HG03060 (cell line): ENCODE data around the gene MS4A10.

Experiments
- ATAC-seq: cut with Tn5 transposase; IDR thresholded peaks from one replicate; pipeline ENCODE4 v1.9.1; 2021; ENCODE audit warnings: low read depth, moderate number of reproducible peaks; ENCODE audit not compliant: unreplicated experiment

MS4A10 gene

GRCh38 chr11:60785806-60786361, 751 bp downstream of the MS4A10 start:
- ATAC-seq, result no peak

DNA sequence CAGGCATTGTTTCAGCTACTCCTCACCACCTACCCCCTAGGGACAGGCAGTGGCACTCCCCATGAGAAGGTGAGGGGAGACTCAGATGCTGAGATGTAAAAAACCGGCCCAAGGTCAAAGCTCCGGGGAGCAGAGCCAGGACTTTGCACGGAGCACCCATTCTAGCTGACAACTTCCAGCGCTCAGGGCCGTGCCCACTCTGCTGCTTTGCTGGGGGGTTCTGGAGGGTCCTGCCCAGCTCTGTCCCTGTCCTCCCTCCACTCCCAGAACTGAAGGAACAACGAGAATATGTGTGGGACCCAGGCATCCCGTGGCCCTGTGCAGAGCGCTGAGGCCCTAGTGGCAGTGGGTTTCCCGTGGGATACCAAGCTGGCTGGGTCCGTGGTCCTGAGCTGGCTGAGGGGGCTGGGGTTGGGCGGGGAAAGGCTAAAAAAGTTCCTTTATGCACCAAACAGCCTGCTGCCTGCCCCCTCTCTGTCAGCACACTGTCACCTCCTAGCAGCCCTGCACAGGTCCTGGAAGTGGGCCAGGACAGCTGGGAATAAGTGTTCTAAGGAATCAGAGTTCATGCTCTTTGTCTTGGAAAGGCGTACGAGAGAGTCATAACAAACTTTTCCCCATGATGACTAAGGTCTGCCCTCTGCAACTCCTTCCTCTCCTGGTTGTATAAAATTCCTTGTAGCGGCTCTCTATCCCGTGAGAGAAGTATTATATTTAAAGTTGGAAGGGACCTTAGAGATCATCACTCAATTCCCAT, 1.9 kb downstream of the MS4A10 start:
- no peak for ATAC-seq

- no peak for ATAC-seq
These were observed 3.4 kb downstream of the MS4A10 start for GRCh38 chr11:60788401-60789125.

DNA sequence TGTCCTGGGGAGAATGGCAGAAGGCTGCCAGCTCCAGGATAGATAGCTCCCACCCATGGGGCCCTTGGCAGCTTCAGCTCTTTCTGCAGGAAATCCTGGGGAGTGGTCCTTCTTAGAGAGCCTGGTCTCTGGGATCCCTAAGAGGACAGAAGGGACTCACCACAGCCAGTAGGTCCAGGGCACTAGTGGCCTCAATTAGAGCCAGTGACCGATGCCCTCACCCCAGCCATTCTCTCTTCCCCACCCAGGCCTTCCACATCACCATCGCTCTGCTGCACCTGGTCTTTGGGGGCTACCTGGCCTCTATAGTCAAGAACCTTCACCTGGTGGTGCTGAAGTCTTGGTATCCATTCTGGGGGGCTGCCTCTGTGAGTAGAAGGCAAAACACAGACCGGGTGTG, 5.6 kb downstream of the MS4A10 start:
- ATAC-seq, result no peak

- ATAC-seq, result no peak
These were observed 6.2 kb downstream of the MS4A10 start for GRCh38 chr11:60791153-60791933.

DNA sequence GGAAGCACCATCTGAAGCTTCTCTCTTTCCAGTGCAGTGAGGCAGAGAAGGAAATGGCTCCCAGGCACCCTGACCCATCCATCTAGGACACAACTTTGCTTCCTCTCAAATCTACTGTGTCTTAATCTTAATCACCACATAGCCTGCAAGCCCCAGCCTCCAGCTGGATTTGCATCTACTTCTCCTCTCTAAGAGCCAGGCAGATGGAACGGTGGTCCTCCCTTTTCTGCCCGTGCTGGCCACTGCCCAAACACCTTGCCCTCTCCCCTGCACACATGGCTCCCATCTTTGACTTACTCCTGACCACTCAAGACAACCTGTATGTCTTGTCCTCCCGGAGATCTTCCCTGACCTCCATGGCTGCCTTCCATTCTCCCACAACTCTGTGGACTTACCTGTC, 7.4 kb downstream of the MS4A10 start:
- no peak for ATAC-seq

DNA sequence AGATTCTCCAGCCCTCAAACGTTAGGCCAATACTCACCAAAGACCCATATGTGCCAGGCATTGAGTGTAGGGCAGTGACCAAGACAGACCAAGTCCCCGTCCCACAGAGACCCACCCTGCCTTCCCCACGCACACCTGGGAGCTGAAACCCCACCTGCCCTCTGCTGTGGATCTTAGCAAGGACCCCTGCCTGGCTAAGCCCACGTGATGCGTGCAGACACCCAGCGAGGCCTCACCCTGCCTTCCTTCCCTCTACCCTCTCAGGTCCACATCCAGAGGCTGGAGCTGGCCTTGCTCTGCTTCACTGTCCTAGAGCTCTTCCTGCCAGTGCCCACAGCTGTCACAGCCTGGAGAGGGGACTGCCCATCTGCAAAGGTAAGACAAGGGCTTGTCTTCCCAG, 10.2 kb downstream of the MS4A10 start:
- ATAC-seq, result no peak

- no peak for ATAC-seq
These were observed 12.9 kb downstream of the MS4A10 start for GRCh38 chr11:60797846-60798630.

GRCh38 chr11:60798631-60799030, 13.5 kb downstream of the MS4A10 start:
- no peak for ATAC-seq

- ATAC-seq, result no peak
These were observed 16.1 kb downstream of the MS4A10 start for GRCh38 chr11:60801194-60801593.

DNA sequence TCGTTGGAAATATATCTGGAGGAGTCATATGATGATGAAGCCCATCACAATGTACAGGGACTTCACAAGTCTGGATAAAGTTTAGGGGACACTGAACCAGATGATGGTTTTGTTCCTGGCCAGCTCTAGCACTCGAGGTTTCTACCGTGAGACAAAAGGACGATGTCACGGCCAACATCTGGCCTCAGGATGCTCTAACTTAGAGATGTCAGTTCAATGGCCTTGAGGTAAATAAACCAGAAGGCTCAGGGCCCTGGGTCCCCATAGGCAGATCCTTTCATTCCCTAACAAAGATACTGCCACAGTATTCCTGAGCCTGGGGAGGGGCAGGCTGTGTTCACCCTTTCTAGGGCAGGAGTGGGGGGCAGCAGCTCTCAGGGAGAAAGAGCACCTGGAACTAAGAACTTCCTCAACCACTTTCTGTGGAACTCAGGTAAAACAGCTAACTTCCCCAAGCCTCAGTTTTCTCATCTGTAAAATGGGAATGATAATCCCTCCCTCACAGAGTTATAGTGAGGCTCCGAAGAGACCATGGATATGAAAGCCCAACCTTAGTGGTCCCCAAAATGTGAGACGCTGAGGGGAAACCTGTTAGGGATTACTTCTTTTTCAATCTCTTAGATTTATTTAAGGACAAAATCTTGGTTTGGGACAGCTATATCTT, 18.3 kb downstream of the MS4A10 start:
- ATAC-seq, result no peak

DNA sequence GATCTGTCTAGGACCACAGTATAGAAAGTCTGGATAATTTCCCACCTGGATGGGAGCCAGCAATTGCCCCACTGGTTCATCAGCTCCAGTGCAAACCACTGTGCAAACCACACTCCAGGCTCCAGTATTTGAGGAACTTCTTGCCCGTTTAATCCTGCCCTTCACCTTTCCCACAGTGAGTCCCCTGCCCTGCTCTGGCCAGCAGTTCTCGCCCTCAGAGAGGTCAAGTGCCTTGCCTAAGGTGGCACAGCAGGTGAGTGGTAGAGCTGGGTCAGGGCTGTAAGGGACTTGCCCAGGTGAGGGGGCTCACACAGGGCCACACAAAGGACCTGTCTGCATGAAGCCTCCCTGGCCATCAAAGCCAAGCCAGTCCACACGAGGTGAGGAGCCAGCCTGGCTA, 24.1 kb downstream of the MS4A10 start:
- no peak for ATAC-seq

GRCh38 chr11:60809691-60810090, 24.6 kb downstream of the MS4A10 start:
- ATAC-seq, result no peak

GRCh38 chr11:60810151-60810550, 25.0 kb downstream of the MS4A10 start:
- ATAC-seq, result no peak

DNA sequence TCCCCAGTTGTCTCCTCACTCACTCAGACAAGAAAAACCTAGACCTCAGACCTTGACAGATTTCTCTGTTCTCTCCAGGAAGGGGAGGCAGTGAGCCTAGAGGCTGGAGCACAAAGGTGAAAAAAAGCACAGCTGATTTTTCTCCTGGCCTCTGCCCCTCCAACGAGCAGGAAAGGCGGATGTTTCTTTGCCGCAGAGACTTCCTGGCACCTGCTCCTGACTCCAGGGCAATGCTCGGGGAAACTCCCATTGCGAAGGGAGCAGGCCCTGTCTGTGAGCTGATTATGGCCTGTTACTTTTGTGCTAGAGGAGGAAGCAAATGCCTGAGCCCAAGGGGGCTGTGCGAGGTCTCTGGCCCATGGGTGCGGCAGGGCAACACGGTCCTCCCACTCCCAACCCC, 25.4 kb downstream of the MS4A10 start:
- no peak for ATAC-seq

DNA sequence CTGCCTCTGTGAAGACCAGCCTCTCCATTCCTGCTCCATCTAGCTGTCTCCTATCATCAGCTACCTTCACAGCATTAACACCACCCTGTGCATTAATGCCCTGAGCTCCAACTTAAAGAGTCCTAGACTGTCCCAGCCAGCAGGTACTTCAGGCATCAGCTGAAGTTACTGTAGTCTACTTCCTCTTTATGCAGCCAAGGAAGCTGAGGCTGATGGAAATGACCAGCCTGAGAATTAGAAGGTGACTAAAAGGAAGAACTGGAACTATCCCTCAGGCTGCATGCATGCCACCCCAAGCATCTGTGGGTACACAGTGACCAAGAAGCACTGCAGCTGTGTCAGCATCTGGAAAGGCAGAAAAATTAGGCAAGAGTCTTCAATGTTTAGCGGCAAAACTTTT, 28.2 kb downstream of the MS4A10 start:
- ATAC-seq, result no peak

DNA sequence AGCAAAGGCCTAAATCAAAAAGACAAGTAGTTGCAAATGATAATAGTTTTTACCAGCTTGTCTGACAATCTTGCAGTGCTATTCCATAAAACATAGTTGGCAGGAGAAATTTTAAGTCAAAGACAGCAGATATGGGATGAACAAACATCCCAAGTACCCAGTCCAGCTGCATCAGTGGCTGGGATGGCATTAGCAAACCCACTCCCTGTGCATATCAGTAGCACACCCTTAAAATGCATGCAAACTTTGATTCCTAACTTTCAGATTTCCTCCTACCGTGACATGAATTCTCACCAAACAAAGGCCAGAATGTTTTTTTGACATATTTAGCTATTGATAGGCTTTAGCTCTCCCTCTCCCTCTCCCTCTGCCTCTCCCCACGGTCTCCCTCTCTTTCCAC, 29.0 kb downstream of the MS4A10 start:
- no peak for ATAC-seq

- ATAC-seq, result no peak
These were observed 31.5 kb downstream of the MS4A10 start for GRCh38 chr11:60816590-60817157.

GRCh38 chr11:60818057-60818456, 32.9 kb downstream of the MS4A10 start:
- ATAC-seq, result no peak
